ENCODE data around the gene TMPRSS9.

GRCh38 chr19:2340496-2341243 is 19.4 kb upstream of the TMPRSS9 start:
- TF ChIP-seq POLR2A (IDR thresholded peaks at IDR 0.05) (no peak), CTCF (IDR thresholded peaks at IDR 0.05) (no peak), EP300 (IDR thresholded peaks at IDR 0.05) (no peak)
